HepG2 (cell line): ENCODE results near the gene ZNF331.
"Not testable (repeated sequence)": the region's sequence is repeated elsewhere in the genome, so short reads cannot be mapped to it uniquely, and the experiment has no call there.

Experiments
- FOXA1 ChIP-seq, 2 experiments: fragments of 450-650 bp in 1 of 2; sonication (generic) in 1 of 2; formaldehyde crosslinking in 1 of 2; IDR thresholded peaks; 2 replicates each; pipeline versions ENCODE4 v1.4.0 to v1.6.1; 2016 to 2020; ENCODE audit warnings: missing genetic modification reagents in 1 of 2
- ZNF703 ChIP-seq: sonication (generic); formaldehyde crosslinking; IDR thresholded peaks from 2 replicates; pipeline ENCODE4 v1.5.1; 2020; ENCODE audit warnings: missing genetic modification reagents, mild to moderate bottlenecking, moderate library complexity, borderline replicate concordance

DNA sequence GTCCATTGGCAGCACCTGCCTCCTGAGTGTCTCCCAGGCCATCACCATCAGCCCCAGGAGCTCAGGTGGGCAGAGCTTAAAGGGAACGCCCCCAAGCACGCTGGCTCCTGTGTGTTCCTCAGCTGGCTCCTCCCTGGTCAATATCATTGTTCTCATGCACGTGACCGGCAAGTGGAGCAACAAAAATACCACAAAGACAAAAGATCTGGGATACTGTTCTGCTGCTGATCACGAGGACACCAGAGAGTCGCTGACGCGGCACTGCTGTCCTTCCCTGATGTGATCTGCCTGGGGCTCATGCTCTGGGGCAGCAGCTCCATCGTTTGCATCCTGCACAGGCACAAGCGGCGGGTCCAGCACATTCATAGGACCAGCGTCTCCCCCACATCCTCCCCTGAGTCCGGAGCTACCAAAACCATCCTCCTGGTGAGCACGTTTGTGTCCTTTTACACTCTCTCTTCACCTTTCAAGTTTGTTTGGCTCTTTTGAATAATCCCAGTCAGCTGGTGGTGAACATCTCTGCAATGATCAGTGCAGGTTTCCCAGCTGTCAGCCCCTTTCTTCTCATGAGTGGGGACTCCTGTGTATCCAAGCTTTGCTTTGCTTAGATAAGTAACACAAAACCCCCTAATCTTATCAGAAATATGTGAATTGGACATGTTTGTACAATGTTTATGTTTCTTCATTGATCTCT lies 34.1 kb upstream of the ZNF331 start:
- TF ChIP-seq ZNF703; FOXA1 (IDR thresholded peaks at IDR 0.05); FOXA1 (CRISPR knock-in tag; IDR thresholded peaks at IDR 0.05): not testable (repeated sequence)
